Stimulated activated CD8-positive, alpha-beta memory T cell treated with anti-CD3 and anti-CD28 coated beads, Interleukin-2, amount 100 ng/mL, for 48 hours (primary cell): ENCODE data around the gene SBNO2.
"Not testable (repeated sequence)": the region's sequence is repeated elsewhere in the genome, so short reads cannot be mapped to it uniquely, and the experiment has no call there.

ENCODE experiments used
- DNase-seq, 2 donors: peaks; one replicate each; pipeline ENCODE4 v3.0.0-alpha.2; 2020; ENCODE audit warnings: low read depth in 2 of 2

Gene SBNO2

DNA sequence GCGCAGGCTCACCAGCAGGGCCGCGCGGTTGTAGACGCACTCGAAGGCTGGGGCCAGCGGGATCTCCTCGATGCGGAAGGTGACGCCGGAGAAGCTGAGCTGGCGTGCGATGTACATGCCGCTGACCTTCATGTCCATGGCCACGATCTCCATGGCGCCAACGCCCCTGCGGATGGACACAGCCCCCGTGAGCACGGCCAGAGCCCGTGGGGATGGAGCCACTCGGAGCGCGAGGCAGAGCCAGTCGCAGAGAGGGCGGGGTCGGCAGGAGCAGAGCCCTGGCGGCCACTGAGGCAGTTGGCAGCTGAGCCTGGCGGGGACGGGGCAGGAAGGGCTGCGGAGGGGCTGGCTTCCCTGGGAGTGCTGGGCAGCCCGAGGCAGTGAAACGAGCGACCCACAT lies 55.1 kb downstream of the SBNO2 start:
- no peak for DNase-seq

DNA sequence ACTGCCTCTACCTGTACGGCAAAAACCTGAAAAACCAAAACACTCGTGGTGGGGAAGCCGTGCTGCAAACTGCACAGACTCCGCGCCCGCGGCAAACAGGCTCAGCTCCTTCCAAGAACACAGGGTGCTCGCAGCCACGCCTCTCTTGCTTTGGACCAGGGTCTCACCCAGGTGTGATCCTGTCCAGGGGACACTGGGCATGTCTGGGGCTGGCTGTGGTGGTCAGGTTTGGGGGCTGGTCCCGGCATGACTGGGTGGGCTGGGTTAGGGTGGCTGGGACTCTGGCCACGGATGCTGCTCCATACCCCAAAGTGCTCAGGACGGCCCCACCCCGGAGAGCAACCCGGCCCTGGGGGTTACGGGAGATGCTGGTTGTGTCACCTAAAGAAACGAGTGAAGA lies 56.4 kb downstream of the SBNO2 start:
- DNase-seq, result no peak

DNA sequence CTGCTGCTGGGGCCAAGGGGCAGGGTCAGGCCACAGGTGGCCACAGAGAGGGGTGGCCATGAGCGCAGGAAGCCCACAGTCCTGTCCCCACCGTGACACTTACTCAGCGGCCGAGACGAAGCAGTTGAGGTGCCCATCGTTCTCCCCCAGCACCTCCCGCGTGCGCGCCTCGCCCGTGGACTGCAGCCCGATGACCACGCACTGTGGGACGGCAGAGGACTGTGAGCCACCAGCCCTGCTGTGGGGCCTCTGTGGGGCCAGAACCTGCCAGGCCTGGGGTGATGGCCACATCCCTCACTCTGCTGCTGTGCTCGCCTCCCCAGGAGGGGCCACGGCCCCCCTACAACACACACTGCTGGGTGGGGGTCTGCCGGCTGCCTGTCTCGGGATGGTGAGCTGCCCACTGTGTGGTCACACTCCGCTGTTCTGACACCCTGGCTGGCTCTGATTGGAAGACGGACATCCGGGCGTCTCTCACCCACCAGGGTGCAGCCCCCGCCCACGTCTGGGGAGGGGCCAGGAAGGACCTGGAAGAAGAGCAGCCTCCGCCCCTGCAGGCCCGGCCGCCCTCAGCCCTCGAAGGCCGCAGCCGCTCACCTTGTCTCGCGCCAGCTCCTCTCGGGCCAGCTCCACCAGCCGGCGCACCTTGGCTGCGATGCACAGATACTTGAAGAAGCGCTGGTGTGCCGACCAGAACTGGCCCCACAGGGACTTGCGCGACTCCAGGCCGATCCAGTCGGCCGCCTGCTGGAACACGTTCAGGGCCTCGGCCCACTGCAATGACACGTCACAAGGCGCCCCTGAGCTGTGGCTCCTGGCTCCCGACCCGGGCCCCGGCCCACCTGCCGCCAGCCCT lies 57.1 kb downstream of the SBNO2 start:
- no peak for DNase-seq

DNA sequence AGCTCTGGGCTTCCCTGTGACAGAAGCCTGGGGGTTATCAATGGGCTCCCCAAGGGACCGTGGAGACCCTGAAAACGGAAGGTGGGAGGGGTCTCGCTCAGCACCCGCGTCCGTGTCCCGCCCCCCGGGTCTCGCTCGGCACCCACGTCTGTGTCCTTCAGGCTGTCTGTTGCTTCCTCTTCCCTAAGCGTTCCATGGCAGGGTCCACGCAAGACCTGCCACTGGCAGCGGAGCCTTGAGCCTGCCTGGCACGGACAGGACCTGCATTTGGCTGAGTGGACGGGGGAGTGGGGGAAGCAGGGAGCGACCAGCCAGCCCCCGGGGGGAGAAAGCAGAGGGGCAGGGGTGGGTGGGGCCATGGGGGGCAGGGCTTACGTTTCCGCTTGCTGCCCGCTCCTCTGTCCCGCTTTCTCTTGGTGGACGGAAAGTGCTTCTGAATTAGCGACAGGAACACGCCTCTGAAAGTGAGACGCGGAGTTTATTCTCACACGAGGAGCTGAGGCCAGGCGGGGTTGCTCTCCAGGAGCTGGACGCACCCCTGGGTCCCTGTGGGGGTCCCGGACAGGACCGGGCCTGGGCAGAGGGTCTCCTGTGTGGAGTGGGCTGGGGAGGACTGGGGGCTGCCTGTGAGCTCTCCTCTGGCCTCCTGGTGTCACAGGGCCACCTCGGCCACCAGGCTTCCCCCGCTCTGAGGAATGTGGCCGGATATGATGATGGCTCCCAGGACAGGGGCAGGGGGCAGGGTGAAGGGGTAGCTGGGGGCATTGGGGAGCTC lies 58.2 kb downstream of the SBNO2 start:
- DNase-seq, result no peak

DNA sequence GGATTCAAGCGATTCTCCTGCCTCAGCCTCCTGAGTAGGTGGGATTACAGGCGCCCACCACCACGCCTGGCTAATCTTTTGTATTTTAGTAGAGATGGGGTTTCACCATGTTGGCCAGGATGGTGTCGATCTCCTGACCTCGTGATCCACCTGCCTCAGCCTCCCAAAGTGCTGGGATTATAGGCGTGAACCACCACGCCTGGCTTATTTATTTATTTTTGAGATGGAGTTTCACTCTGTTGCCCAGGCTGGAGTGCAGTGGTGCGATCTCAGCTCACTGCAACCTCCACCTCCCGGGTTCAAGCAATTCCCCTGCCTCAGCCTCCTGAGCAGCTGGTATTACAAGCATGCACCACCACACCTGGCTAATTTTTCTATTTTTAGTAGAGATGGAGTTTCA lies 59.3 kb downstream of the SBNO2 start:
- not testable (repeated sequence) for DNase-seq

GRCh38 chr19:1113986-1114483 lies 60.0 kb downstream of the SBNO2 start:
- no peak for DNase-seq

DNA sequence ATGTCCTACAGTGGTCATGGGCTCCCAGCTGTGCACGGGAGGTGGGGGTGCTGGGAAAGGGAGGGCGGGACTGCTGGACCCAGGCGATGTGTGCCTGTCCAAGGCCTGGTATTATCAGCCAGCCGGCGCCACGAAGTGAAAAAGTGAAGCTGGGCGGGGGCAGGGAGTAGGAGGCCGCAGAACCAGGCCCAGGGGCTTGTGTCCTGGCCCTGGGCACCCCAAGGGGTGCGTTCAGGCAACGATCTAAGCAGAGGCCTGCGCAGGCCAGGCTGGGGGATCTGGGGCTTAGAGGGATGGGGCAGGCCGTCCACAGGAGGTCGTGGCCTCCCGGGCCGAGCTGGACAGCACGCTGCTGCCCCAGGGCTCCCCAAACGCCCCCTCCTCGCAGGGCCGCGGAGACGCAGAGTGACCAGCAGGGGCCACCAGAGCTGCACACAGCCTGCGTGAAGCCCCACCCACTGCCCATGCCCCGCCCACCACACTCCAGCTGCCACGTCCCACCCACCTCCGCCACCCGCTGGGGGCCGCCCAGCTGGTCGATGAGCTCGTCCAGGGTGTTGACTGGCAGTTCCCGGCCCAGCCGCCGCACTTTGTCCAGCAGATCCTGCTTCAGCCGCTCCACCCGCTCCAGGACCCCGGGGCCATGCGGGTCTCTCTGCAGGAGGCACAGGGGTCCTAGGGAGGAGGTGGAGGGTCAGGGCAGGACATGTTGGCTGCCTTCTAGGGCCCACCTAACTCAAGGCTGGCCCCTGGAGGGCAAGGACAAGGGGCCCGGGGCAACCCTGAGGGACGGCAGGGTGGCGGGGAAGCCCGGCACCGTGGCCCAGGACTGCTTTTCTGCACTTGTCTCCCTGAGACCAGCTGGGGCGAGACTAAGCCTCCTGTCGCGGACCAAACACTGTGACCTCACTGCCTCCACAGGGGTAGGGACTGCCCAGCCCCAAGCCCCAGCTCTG lies 60.8 kb downstream of the SBNO2 start:
- DNase-seq, result peak; percentile 86 to 87

DNA sequence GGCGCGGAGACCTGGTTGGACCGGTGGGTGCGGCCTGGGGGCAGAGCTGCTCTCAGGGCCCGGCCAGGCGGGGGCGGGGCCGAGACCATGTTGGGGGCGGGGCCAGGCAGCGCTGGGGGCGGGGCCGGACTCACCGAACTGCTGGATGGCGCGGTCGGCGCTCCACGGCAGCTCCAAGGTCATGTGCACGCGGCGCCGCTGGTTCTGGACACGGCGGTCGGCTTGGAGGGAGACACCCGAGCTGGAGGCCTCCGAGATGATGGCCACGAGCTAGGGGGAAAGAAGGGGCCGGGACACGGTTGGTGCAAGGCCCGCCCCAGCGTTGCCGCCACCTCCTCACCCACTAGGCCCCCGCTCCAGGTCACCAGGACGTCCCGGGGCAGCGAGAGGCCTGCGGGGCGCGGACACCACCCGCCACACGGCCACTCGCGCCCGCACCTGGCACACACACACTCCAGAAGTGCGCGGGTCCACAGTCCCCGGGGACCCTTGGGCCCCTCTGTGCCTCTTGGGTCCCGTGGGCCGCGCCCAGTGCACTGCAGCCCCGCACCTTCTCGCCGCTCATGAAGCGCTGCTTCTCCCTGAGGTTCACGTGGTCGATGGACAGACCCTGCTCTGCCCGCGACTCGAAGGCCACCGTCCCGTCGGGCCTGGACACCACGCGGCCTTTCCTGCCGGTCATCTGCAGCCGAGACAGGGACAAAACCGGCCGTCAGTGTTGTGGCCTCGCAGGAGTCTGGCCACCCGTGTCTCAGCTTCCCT lies 61.6 kb downstream of the SBNO2 start:
- no peak for DNase-seq

GRCh38 chr19:1111641-1112267 lies 62.3 kb downstream of the SBNO2 start:
- DNase-seq, result no peak

DNA sequence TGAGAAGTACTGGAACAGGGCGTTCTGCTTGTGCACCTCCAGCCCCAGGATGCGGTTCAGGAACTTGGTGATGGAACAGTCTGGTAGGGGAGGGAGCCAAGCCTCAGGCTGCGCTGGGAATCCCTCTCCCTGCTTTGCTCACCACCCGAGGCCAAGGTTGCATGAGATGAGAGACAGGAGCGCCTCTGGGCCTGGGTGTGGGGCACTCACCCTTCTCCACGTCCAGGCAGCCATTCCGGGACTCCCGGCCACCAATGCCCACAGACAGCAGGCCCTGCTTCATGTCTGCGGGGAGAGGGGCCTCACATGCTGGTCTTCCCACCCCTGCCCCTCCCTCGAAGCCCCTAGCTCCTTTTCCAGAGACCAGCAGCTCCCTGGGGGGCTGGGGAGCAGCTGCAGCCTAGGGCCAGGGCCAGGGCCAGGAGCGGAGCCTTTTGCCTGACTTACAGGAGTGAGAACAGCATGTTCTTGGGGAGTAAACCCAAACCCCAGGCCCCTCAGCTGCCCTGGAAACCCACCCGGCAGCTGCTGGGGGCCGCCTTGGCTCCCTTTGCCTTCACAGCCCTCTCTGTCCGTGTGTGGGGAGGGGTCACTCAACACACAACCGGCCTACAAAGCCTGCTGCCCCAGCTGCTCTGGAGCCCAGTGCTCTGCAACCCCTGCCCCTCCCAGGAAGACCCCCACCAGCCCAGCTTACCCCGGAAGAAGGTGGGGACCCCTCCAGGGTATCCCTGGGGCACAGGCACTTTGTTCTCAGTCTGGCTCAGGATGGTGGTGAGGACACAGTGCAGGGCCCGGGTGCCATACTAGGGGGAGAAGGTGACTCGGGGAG lies 63.0 kb downstream of the SBNO2 start:
- no peak for DNase-seq

- DNase-seq, result no peak
These were observed 64.1 kb downstream of the SBNO2 start for GRCh38 chr19:1109697-1110671.

DNA sequence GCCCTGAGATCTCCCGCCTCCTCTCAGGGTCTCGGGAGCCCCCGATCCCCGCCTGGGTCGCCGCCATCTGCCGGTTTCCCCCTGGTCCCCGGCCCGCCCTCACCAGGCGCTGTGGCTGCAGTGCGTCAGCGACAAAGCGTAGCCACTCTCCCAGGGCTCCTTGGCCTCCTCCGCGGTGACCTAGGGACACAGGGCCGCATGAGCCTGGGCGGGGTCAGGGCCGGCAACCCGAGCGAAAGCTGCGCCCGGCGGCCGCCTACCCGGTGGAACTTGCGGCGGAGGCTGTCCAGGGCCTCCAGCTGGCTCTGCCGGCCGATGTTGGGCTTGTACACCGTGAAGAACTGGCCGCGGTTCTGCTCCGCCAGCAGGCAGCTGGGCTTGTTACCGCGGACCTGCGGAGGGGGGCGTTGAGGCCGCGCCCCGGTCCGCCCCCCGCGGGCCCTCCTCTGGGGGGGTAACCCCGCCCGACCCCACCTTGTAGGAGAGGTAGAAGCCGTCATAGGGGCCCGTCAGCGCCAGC lies 65.0 kb downstream of the SBNO2 start:
- DNase-seq, result no peak

GRCh38 chr19:1108291-1109031 lies 65.6 kb downstream of the SBNO2 start:
- DNase-seq, result no peak

DNA sequence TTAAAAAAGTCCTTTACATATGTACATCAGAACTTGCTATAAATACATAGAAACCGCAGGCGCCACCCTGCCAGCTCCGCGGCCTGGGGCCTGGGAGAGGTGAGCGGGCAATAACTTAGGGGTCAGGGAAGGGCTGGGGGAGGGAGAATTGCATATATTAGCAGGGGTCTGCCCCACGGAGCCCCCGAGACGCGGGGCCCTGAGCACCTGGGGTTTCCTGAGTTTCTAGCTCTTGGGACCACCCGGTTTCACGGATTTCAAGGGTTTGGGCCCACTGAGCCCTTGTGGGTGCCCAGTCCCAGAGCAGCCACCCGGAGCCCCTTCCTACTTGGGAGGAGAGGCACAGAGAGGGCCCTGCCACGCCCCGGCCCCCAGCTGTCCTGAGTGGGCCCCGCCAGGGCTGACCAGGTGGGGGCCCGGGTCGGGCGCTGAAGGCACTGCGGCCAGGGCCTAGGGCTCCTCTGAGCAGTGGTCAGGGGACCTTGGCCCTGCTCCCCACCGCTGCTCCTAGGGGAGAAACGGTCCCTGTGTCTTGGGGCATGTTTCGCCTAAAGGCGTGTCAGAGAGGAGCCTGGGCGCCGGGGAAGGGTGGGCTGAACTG lies 66.3 kb downstream of the SBNO2 start:
- no peak for DNase-seq

DNA sequence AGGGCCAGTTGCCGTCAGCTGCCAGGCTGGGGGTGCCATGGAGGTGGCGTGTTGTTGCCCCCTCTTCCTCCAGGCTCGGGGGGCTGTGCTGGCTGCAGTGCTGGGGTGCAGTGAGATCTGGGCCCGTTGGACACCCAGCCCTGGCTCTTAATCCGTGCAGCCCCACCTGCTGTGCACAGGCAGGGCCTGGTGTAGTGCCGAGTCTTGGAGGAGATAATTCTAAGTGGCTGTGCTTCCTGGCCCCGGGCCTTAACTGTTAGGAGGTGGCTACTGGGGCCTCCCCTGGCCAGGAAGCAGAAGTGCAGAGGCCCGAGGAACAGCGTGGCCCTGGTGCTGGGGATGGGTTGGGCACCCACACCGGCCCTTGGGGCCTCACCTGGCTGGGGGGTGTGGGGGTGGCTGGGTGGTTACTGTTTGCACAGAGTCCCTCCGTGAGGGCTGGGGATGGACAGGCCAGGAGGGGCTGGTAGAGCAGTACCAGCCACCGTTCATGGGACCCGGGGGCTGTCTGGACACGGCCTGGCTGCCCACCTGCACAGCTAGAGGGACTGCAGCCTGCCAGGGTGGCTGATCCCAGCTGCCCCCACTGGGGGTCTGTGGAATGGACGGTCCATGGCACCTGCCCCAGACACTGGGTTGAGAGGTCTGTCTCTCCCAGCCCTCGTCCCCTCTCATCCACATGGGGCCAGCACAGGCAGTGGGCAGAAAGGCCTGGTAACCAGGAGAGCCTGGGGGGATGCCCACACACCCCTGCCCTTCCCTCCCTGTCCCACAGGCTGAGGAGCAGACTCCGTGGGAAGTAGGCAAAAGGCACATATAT lies 67.0 kb downstream of the SBNO2 start:
- no peak for DNase-seq
